MCF 10A (cell line): ENCODE data around the gene RPL9. TPM values are rescaled to one million over a fixed set of nuclear protein-coding genes. Genes with fewer than 3 reads are reported as not detected.

Experiments
- BruUV-seq: library from RNA; stranded (reverse); fragments of 400-500 nt; replicated peaks from 2 replicates; lab custom pipeline; 2021; lab: Mats Ljungman, UMichigan
- CTCF ChIA-PET: fragments of 300-600 bp; sonication (Branson Sonifier 250); formaldehyde crosslinking; extraction: SDS; loops from one replicate; lab custom pipeline; 2021; ENCODE audit warnings: antibody characterized with exemption, inconsistent platforms; lab: Yijun Ruan, JAX
- POLR2A ChIA-PET: fragments of 300-600, 350-650 bp; sonication (Branson Sonifier 250); formaldehyde crosslinking; extraction: SDS; loops from one replicate; lab custom pipeline; 2020; ENCODE audit warnings: antibody characterized with exemption, inconsistent platforms; lab: Yijun Ruan, JAX
- DNase-seq: peaks from one replicate; pipeline ENCODE4 v3.0.0-alpha.2; 2018; ENCODE audit not compliant: unreplicated experiment
- H3K27ac Mint-ChIP-seq: one replicate; pipeline ENCODE4 v1.8.0; 2022; ENCODE audit warnings: mild to moderate bottlenecking, low read depth, mixed read lengths; ENCODE audit not compliant: unreplicated experiment
- H3K27me3 Mint-ChIP-seq: one replicate; pipeline ENCODE4 v1.8.0; 2022; ENCODE audit warnings: mixed read lengths; ENCODE audit not compliant: insufficient read depth, unreplicated experiment
- H3K36me3 Mint-ChIP-seq: one replicate; pipeline ENCODE4 v1.8.0; 2022; ENCODE audit warnings: mild to moderate bottlenecking, moderate library complexity, mixed read lengths; ENCODE audit not compliant: insufficient read depth, unreplicated experiment
- H3K4me1 Mint-ChIP-seq: one replicate; pipeline ENCODE4 v1.8.0; 2022; ENCODE audit warnings: mixed read lengths; ENCODE audit not compliant: insufficient read depth, unreplicated experiment
- H3K4me3 Mint-ChIP-seq: one replicate; pipeline ENCODE4 v1.8.0; 2022; ENCODE audit warnings: mild to moderate bottlenecking, moderate library complexity, mixed read lengths; ENCODE audit not compliant: unreplicated experiment
- H3K9me3 Mint-ChIP-seq: one replicate; pipeline ENCODE4 v1.8.0; 2022; ENCODE audit warnings: mixed read lengths; ENCODE audit not compliant: unreplicated experiment
- intact Hi-C: fragments of 100-400 bp; cut with micrococcal nuclease; formaldehyde crosslinking; loops from 2 replicates; pipeline ENCODE4 v1.14.1; 2022
- total RNA-seq: library from RNA; stranded (reverse); gene quantifications from 2 replicates; pipeline ENCODE4 v1.2.3, GENCODE V29; 2022
- TF ChIP-seq, protein P1 (sequence below): fragments of 200-600 bp; IDR thresholded peaks from one replicate; pipeline ENCODE4 v1.8.0; 2022; ENCODE audit warnings: antibody characterized with exemption, mild to moderate bottlenecking; ENCODE audit not compliant: unreplicated experiment

The RPL9 gene
- total RNA-seq, 1 experiment from 2014 or later, result 1,405 TPM

DNA sequence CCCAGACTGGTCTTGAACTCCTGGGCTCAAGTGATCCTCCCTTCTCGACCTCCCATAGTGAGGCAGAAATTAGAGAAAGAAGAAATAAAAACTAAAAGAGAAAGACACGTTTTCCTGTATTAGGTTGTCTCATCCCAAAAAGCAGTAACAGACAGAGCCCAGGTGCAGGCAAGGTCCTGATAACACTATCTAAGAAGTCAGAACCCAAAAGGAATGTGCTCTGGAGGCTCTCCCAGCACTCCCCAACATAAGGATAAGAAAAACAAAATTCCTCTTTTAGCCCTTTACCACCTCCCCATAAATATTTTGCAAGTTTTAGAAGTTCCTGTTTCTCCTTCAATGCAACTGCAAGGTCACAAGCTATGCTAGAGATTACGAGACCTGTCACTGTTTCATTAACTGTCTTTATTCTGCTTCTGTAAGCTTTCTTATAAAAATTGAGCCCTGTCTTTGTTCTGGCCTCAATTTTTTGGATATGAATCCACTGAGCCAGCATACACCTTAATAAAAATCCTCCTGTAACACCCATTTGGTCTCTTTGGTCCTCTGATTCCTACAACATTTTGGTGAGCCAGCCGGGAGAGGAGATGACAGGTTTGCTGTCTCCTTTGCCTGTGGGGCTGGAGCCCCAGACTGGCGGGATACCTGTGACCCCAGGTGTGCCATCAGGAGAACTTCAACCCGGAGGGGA, 26.0 kb upstream of the RPL9 start:
- Mint-ChIP-seq H3K4me1 (no peaks in the 10 kb centered on the region), H3K4me3 (no peak overlapping the region), H3K9me3 (no peaks in the 10 kb centered on the region), H3K27ac (no peak overlapping the region), H3K36me3 (no peaks in the 10 kb centered on the region), H3K27me3 (no peaks in the 10 kb centered on the region)
- CTCF ChIA-PET, result no interaction called here
- POLR2A ChIA-PET, result interaction anchor here (0.6 kb wide), 1 partner anchor 12 kb away, joined by 3 read pairs; no protein-coding TSS in a partner anchor
- TF ChIP-seq, protein P1, sequence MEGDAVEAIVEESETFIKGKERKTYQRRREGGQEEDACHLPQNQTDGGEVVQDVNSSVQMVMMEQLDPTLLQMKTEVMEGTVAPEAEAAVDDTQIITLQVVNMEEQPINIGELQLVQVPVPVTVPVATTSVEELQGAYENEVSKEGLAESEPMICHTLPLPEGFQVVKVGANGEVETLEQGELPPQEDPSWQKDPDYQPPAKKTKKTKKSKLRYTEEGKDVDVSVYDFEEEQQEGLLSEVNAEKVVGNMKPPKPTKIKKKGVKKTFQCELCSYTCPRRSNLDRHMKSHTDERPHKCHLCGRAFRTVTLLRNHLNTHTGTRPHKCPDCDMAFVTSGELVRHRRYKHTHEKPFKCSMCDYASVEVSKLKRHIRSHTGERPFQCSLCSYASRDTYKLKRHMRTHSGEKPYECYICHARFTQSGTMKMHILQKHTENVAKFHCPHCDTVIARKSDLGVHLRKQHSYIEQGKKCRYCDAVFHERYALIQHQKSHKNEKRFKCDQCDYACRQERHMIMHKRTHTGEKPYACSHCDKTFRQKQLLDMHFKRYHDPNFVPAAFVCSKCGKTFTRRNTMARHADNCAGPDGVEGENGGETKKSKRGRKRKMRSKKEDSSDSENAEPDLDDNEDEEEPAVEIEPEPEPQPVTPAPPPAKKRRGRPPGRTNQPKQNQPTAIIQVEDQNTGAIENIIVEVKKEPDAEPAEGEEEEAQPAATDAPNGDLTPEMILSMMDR, result no peak
- intact Hi-C loops, result no loop called here
- DNase-seq, result no peak
- BruUV-seq, result no TSS peak

DNA sequence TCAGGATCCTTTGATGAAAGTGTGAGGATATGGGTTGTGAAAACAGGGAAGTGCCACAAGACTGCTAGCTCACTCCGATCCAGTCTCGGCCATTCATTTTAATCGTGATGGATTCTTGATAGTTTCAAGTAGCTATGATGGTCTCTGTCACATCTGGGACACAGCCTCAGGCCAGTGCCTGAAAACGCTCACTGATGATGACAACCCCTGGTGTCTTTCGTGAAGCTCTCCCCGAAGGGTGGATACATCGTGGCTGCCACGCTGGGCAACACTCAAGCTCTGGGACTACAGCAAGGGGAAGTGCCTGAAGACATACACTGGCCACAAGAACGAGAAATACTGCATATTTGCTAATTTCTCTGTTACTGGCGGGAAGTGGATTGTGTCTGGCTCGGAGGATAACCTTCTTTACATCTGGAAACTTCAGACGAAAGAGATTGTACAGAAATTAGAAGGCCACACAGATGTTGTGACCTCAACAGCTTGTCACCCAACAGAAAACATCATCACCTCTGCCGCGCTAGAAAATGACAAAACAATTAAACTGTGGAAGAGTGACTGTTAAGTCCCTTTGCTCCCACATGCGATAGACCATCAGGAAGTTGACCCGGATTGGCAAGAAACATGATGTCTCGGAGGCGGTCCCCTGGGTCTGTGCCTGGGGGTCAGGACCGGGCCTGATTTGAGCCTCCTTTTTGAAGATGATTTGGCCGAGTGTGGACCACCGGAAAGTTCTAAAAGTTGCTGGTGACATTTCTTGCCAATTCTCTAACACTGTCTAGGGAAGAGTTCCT, 22.4 kb upstream of the RPL9 start:
- Mint-ChIP-seq H3K27me3 (no peaks in the 10 kb centered on the region), H3K4me3 (no peak overlapping the region), H3K4me1 (no peaks in the 10 kb centered on the region), H3K9me3 (no peaks in the 10 kb centered on the region), H3K36me3 (peaks cover 18% of the 10 kb centered on the region), H3K27ac (no peak overlapping the region)
- ChIA-PET POLR2A (interaction anchor here (1.1 kb wide), 1 partner anchor 23 kb away, joined by 3 read pairs; no protein-coding TSS in a partner anchor), CTCF (interaction anchor here (0.7 kb wide), 2 partner anchors 21 to 111 kb away, joined by 3 read pairs; no protein-coding TSS in a partner anchor)
- TF ChIP-seq, protein P1, result no peak
- DNase-seq, result no peak
- no TSS peak for BruUV-seq
- intact Hi-C loops, result no loop called here

DNA sequence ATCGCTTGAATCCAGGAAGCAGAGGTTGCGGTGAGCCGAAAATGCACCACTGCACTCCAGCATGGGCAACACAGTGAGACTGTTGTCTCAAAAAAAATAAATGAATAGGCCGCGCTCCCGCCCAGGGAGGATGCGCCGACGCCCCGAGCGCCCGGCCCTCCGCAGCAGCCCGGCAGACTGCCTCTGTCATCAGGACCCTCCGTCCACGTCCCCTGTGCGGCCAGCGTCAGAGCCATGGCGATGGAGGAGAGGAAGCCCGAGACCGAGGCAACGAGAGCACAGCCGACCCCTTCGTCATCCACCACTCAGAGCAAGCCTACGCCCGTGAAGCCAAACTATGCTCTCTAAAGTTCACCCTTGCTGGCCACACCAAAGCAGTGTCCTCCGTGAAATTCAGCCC, 21.5 kb upstream of the RPL9 start:
- Mint-ChIP-seq H3K27ac (no peak overlapping the region), H3K27me3 (no peaks in the 10 kb centered on the region), H3K4me1 (no peaks in the 10 kb centered on the region), H3K4me3 (no peak overlapping the region), H3K36me3 (peaks cover 25% of the 10 kb centered on the region), H3K9me3 (no peaks in the 10 kb centered on the region)
- BruUV-seq, result no TSS peak
- TF ChIP-seq, protein P1, result no peak
- ChIA-PET CTCF (no interaction called here), POLR2A (interaction anchor here (1.1 kb wide), 1 partner anchor 22 kb away, joined by 3 read pairs; no protein-coding TSS in a partner anchor)
- intact Hi-C loops, result no loop called here
- DNase-seq, result no peak
